ENCODE results near the gene EEF1AKMT1. TPM values are rescaled to one million over a fixed set of nuclear protein-coding genes. Genes with fewer than 3 reads are reported as not detected.

Gene EEF1AKMT1
- total RNA-seq, 2 donors from 2014 or later = 3.3 to 7.0 TPM

- no peaks in the 10 kb centered on the region for H3K9me3 ChIP-seq
Observed at GRCh38 chr13:20780317-20780716, 6.6 kb upstream of the EEF1AKMT1 start.

GRCh38 chr13:20779405-20779804 lies 5.6 kb upstream of the EEF1AKMT1 start:
- H3K4me3 ChIP-seq = no peak overlapping the region
- WGBS, 2 donors = 91 to 92% methylated on average over 7 of the region's 7 CpGs
- H3K4me1 ChIP-seq = no peaks in the 10 kb centered on the region
- ATAC-seq (no peak), DNase-seq (no peak)
- no peaks in the 10 kb centered on the region for H3K36me3 ChIP-seq (replicated peaks in 1 of 2; ENCODE audit: insufficient read depth in 1 of 2, low read depth in 2 of 2)
- intact Hi-C loops (cut with DNase I) = no loop called here
- no peak overlapping the region for H3K27ac ChIP-seq
- TF ChIP-seq CTCF (IDR thresholded peaks at IDR 0.05) = no peak
- TF ChIP-seq POLR2A (IDR thresholded peaks at IDR 0.05) = no peak
- no peaks in the 10 kb centered on the region for H3K9me3 ChIP-seq
- H3K27me3 ChIP-seq = no peaks in the 10 kb centered on the region

More at GRCh38 chr13:20780317-20780716, 6.6 kb upstream of the EEF1AKMT1 start:
- Histone ChIP-seq H3K36me3 (replicated peaks in 1 of 2; ENCODE audit: insufficient read depth in 1 of 2, low read depth in 2 of 2) (no peaks in the 10 kb centered on the region), H3K4me1 (no peaks in the 10 kb centered on the region), H3K27ac (no peak overlapping the region), H3K4me3 (no peak overlapping the region), H3K27me3 (no peaks in the 10 kb centered on the region)
- intact Hi-C loops (cut with DNase I) = no loop called here
- no peak for DNase-seq
- 59 to 66% methylated on average over 1 of the region's 1 CpG for WGBS, 2 donors
- no peak for ATAC-seq
- TF ChIP-seq CTCF (IDR thresholded peaks at IDR 0.05) = no peak
- TF ChIP-seq POLR2A (IDR thresholded peaks at IDR 0.05) = no peak

GRCh38 chr13:20778311-20778710 lies 4.5 kb upstream of the EEF1AKMT1 start:
- intact Hi-C loops (cut with DNase I) = no loop called here

GRCh38 chr13:20776751-20777150 lies 3.0 kb upstream of the EEF1AKMT1 start:
- Histone ChIP-seq H3K27ac (no peak overlapping the region), H3K4me1 (peaks cover 13% of the 10 kb centered on the region), H3K4me3 (no peak overlapping the region), H3K9me3 (no peaks in the 10 kb centered on the region), H3K27me3 (no peaks in the 10 kb centered on the region), H3K36me3 (replicated peaks in 1 of 2; ENCODE audit: insufficient read depth in 1 of 2, low read depth in 2 of 2) (no peaks in the 10 kb centered on the region)
- ATAC-seq (no peak), DNase-seq (no peak)
- no peak for TF ChIP-seq CTCF (IDR thresholded peaks at IDR 0.05)
- TF ChIP-seq POLR2A (IDR thresholded peaks at IDR 0.05) = no peak
- WGBS, 2 donors = 94 to 100% methylated on average over 1 of the region's 1 CpG
- intact Hi-C loops (cut with DNase I) = no loop called here

More at GRCh38 chr13:20778311-20778710, 4.5 kb upstream of the EEF1AKMT1 start:
- Histone ChIP-seq H3K27me3 (no peaks in the 10 kb centered on the region), H3K4me1 (peaks cover 3% of the 10 kb centered on the region), H3K36me3 (replicated peaks in 1 of 2; ENCODE audit: insufficient read depth in 1 of 2, low read depth in 2 of 2) (no peaks in the 10 kb centered on the region), H3K4me3 (no peak overlapping the region), H3K9me3 (no peaks in the 10 kb centered on the region), H3K27ac (no peak overlapping the region)
- TF ChIP-seq CTCF (IDR thresholded peaks at IDR 0.05) = no peak
- TF ChIP-seq POLR2A (IDR thresholded peaks at IDR 0.05) = no peak
- no peak for DNase-seq
- no peak for ATAC-seq
- WGBS, 2 donors = 91% methylated on average over 1 of the region's 1 CpG

- WGBS, 2 donors = 99 to 100% methylated on average over 2 of the region's 2 CpGs
- Histone ChIP-seq H3K36me3 (replicated peaks in 1 of 2; ENCODE audit: insufficient read depth in 1 of 2, low read depth in 2 of 2) (no peaks in the 10 kb centered on the region), H3K4me3 (no peak overlapping the region), H3K9me3 (no peaks in the 10 kb centered on the region), H3K4me1 (peaks cover 13% of the 10 kb centered on the region), H3K27me3 (no peaks in the 10 kb centered on the region), H3K27ac (no peak overlapping the region)
- TF ChIP-seq POLR2A (IDR thresholded peaks at IDR 0.05) (no peak), CTCF (IDR thresholded peaks at IDR 0.05) (no peak)
- ATAC-seq (no peak), DNase-seq (no peak)
- intact Hi-C loops (cut with DNase I) = no loop called here
Observed at GRCh38 chr13:20775961-20776360, 2.2 kb upstream of the EEF1AKMT1 start.
